Vagina (tissue), 2 donors: ENCODE results near the gene CLUH.

Source experiments
- POLR2A ChIP-seq, 2 donors: fragments of 450-650 bp; IDR thresholded peaks; one replicate each; pipeline ENCODE4 v1.6.1; 2017; ENCODE audit warnings: antibody characterized with exemption in 2 of 2, mild to moderate bottlenecking in 2 of 2, moderate library complexity in 2 of 2
- POLR2AphosphoS5 ChIP-seq, 2 donors: sonication (generic); formaldehyde crosslinking; IDR thresholded peaks; one replicate each; pipeline ENCODE4 v1.9.0; 2017; ENCODE audit warnings: antibody characterized with exemption in 2 of 2, mild to moderate bottlenecking in 2 of 2, low read depth in 1 of 2; ENCODE audit not compliant: insufficient read depth in 1 of 2
- TF ChIP-seq, protein P1 (sequence below), 3 experiments: fragments of 450-650 bp in 2 of 3; fragments of 200-600 bp in 1 of 3; sonication (generic) in 1 of 3; IDR thresholded peaks; one replicate each; pipeline ENCODE4 v1.5.1; 2017 to 2019; ENCODE audit warnings: antibody characterized with exemption in 3 of 3, mild to moderate bottlenecking in 2 of 3, moderate library complexity in 2 of 3

DNA sequence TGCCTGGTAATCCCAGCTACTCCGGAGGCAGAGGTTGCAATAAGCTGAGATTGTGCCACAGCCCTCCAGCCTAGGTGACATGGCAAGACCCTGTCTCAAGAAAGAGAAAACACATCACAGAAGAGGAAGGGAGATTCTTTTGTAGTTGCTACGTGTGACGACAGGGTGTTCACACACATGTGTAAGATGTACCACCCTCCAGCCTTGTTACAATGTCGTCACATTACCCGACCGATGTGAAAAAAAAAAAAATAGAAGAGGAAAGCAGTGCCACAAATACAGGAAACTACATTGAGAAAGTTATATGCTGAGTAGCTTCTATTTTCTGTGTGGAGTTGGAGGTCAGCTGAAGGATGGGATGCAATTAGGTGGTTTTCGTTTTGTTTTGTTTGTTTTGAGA lies 56.0 kb downstream of the CLUH start:
- TF ChIP-seq POLR2A (IDR thresholded peaks at IDR 0.05) (no peak), POLR2AphosphoS5 (IDR thresholded peaks at IDR 0.05; ENCODE audit: insufficient read depth in 1 of 2, low read depth in 1 of 2) (no peak)
- TF ChIP-seq, protein P1, sequence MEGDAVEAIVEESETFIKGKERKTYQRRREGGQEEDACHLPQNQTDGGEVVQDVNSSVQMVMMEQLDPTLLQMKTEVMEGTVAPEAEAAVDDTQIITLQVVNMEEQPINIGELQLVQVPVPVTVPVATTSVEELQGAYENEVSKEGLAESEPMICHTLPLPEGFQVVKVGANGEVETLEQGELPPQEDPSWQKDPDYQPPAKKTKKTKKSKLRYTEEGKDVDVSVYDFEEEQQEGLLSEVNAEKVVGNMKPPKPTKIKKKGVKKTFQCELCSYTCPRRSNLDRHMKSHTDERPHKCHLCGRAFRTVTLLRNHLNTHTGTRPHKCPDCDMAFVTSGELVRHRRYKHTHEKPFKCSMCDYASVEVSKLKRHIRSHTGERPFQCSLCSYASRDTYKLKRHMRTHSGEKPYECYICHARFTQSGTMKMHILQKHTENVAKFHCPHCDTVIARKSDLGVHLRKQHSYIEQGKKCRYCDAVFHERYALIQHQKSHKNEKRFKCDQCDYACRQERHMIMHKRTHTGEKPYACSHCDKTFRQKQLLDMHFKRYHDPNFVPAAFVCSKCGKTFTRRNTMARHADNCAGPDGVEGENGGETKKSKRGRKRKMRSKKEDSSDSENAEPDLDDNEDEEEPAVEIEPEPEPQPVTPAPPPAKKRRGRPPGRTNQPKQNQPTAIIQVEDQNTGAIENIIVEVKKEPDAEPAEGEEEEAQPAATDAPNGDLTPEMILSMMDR (IDR thresholded peaks at IDR 0.05): no peak
